Medulla oblongata (tissue), 1 donor: Measurements from ENCODE around the gene ASB13.

Experiments used
- DNase-seq: peaks from one replicate; pipeline ENCODE4 v3.0.0-alpha.2; 2015; ENCODE audit errors: extremely low spot score

The ASB13 gene

DNA sequence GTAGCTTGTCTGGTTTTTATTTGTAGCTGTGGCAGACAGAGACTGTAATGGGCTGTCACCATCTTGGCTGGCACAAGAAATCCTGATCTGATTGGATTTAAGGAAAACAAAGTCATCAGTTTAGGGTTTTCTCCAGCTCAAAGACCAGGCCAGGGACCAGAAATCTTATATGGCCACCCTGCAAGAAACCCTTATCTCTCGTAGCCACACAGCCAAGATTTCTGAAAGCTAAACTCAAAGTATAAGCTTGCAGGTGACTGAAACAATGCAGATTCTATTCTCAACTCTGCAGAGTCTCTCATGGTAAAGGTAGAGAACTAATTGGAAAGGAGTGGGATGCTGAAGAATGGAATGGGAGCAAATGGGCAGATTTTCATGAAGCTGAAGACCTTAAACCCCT, 3.2 kb upstream of the ASB13 start:
- no peak for DNase-seq

DNA sequence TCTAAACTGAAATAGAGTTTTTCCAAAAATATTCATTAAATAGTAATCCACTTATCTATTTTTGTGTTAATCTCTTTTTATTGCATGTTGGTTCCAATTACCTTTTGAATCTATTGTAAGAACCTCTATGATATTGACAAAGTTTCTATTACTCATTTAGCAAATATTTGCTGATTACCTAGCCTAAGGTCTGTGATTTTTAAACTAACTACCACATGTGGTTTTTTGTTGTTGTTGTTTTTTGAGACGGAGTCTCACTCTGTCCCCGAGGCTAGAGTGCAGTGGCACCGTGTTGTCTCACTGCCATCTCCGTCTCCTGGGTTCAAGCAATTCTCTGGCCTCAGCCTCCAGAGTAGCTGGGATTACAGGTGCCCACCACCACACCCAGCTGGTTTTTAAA, 2.0 kb upstream of the ASB13 start:
- DNase-seq = no peak

DNA sequence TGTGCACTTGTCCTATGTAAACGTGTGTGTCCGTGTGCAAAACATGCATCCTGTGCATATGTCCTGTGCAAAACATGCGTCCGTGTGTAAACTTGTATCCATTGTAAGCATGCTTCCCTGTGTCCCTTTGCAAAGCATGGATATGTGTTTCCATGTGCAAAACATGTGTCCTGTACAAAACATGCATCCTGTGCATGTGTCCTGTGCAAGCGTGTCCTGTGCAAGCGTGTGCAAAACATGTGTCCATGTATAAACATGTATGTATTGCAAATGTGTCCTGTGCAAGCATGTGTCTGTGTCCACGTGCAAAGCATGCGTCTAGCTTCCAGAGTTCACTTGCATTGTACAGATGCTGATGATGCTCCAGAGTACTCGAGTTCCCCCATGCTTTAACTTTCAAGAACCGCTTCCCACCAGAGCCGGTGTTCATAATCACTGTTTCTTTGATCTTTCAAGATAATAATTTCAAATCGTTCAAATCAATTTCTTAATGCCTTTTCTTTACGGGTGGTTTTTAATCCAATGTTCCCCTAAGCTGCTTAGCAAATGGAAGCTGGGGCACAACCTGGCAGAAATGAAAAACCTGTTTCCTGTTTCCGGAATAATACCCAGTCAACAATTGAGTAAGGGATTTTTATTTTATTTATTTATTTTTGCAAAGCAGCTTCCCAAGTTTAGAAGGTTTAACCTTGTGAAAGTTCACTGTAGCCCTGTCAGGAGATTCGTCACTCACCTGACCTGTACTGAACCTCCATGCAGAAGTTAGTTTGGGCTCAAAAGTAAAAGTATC, 641 bp upstream of the ASB13 start:
- peak; percentile 16 for DNase-seq

DNA sequence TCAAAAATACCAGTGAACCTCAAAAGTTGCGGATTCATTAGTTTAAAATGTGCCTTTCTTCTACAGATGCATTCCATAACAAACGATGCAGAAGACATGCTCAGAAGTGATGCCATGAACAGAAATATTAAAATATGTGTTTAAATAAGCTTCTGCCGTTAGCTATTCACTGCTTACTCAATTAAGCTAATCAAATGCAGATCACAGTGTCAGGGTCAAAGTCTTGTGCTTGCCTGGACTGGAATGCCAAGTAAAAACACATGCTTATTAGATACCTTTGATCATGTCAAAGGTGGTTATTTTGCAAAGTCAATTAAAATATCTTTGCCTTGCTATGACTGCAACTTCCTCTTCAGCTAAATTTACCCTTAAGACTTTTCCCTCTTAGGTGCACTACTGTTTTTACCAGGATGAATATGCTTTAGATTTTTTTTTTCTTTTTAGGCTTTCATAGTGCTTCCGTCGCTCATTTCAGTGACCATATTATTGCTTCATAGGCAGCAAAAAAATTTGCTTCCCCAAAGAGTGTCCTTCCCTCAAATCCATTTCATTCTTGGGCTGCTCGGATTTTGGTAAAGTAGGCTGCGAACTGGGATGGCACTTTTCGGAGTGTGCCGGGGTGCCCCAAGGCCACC, 905 bp downstream of the ASB13 start:
- no peak for DNase-seq

DNA sequence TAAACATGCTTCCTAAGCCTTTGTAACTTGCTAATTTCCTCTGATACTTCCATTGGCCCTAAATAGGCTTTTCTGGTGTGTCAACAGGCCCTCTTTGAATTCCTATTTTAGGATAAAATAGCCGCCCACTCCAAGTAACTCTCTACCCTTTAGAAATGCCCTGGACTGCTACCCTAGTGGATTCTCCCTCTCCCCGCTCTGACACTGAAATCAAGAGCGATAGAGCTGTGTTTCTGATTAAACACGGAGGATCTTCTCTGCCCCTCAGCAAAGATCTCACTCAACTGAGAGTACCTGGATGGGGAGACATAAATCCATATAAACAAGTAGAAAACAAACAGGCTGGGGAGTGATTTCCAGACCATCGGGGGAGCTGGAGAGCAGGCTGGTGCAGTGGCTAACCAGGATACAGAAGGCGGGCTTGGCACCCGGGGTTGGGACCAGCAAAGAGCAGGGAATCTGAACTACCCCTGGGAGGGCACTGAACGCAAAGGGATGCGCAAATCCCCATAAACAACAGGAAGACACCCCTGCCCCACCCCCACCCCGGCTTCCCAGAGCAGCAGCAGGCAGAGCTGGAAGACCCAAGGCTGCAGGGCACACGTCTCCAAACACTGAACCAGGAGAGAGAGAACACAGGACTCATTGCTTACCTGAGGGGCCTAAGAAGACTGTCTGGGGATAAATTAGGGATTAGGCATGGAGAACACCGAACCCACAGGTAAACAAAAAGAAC, 2.5 kb downstream of the ASB13 start:
- DNase-seq = no peak

DNA sequence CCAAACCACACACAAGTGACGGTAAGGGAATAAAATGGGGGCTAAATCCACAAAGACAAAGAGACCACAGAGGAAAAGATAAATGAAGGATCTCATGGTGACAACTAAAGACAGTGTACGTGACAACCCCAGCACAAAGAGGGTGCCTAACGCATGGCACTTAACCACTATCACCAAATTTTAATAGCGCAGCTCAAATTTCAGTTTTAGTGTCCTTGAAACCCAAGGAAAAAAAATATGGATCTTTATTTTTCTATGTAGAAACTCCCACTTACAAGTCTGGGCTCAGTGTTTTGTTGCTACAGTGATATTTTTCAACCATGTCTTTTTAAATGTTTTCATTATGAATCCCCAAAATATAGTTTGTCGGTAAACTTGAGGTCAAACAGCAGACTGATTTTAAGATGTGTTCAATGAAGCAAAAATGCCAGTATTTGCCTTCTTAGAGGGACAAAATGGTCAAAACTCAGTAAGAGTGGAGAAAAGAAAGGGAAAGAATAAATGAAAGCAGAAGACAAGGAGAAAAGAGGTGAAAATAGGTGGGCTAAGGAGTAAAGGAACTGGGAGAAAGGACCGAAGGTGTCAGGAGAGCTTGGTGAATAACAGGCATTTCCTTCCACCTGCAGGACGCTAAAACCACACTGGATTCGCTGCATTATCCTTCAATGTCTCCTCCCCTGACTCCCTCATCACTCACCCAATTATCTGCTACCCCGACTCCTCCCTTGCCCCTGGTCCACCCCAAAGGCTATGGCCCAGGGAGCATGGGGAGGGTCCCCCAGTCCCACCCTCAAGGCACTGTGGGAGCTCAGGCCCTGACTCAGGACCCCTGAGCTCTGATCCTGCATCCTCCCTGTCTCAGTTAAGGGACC, 3.5 kb downstream of the ASB13 start:
- no peak for DNase-seq

DNA sequence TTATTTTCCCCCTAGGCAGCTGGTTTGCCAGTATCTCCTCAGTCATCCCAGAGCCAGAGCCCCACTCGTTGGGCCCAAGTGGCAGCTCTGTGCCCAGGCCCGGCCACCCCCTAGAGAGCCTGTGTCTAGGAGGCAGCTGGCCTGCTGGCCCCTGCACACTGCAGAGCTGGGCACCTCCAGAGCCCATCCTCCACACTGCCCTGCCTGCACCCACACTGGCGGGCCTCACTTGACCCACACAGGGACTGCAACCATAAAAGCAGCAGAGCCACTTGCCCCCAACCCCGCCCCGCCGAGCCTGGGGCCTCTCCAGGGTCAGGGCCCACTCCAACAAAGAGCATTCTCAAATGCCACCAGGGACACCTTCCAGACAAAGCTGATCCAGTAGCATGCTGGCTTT, 5.4 kb downstream of the ASB13 start:
- DNase-seq = peak; percentile 7

DNA sequence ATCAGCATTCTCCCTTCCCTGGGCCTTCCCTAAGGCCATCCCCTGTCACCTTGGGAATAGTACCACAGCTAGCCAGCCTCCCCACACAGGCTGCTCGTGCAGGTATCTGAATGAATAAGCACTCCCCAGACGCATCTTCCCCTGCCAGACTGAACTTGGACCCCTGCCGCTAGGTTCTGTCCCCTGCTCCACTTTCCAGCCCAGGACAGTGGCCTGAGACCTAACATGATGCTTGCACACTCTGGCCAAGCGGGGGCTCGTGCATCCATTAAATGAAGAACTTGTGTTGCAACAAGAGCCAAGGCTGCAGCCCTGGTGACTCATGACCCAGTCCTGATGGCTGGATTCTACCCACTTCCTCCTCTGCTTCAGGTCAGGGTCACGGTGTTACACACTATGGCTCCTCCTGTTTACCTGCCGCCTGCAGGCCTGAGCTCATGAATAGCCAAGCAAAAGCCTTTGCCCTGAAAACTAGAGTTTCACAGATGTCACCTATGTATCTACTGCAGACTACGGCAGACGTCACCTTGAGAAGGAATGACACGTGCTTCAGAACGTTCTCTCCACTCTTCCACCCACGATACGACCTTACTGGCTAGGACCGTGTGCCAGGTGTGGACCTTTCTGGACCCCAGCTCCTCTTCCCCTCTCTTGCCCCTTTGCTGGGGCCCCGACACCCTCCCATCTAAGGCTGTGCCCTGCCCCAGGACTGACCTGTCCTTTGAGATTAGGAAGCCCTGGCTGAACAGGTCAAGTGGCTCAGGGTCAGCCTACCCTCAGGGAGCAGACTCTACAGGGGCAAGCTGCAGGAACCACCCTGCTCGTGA, 6.5 kb downstream of the ASB13 start:
- DNase-seq = no peak

DNA sequence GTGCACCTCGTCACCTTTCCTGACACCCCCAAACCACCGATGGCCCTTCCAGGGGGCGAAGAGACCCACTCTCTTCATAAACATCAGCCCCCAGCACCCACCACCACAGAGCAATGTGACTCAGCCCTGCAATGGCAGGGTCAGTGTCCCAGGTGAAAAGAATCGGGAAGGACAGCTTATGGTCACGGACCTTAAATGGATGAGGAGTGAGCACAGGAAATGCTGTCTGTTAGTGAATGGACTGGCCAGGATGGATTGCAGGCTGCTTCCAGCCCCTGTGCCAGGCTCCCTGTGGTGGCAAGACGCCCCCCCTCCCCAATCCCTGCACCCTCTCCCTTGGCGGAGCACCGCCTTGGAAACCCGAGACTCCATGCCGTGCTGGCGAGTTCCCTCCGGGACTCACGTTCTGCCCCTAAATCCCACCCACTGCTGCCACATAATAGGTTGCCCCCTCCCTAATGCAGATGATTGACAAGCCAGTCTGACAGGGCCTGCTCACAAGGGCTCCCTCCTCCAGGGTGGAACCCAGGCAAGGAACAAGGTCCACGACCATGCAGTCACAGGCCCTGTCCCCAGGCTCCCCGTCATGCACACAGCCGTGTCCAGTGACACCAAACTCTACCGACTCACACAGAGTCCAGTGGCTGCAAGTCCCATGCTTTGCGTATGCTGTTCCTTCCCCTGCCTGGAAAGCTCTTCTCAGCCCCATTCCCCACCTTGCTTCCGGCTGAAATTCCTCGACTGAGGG, 7.3 kb downstream of the ASB13 start:
- no peak for DNase-seq

DNA sequence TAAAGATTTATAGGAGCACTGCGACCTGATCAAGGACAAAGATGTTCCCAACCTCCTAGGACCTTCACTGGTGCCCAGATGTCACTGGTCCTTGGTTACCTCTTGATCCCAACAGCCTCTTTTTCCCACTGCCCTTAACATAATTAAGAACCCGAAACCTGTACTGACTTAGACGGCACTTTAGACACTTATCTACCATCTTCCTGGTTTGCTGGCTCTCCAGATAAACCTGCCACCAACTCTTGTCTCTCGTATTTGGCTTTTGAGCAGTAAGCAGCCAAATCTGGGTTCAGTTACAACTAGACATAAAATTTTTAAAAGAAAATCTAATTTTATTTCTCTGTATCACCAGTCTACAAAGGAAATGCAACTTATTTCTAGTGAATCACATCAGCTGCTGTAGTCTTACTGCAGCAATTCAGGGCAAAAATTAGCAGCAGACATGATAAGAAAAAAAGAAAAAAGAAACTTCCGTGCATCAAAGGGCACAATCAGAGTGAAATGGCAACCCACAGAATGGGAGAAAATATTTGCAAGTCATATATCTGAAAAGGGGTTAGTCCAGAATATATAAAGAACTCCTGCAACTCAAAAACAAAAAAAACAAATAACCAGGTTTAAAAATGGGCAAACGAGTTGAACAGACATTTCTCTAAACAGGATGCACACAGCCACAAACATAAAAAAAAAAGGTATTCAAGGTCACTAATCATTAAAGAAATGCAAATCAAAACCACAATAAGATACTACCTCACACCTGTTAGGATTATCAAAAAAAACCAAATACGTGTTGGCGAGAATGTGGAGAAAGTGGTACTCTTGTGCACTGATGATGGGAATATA, 9.4 kb downstream of the ASB13 start:
- no peak for DNase-seq

DNA sequence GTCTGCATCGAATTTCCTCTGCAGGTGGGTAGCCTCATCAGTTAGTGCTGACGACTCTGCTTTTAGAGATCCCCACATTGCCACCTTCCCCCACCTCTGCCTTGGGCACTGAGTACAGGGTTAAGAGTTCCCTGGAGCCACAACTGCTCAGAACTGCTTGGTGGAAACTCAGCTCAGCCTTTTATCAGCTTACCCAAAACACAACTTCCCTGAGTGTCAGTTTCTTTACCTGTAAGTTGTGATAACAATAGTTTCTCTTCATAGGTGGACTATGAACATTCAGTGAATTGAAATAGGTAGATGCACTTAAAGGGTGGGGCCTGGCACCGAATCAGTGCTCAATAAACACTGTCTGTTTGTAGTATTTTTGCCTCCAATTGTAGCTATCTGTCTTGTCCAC, 11.3 kb downstream of the ASB13 start:
- DNase-seq = no peak

DNA sequence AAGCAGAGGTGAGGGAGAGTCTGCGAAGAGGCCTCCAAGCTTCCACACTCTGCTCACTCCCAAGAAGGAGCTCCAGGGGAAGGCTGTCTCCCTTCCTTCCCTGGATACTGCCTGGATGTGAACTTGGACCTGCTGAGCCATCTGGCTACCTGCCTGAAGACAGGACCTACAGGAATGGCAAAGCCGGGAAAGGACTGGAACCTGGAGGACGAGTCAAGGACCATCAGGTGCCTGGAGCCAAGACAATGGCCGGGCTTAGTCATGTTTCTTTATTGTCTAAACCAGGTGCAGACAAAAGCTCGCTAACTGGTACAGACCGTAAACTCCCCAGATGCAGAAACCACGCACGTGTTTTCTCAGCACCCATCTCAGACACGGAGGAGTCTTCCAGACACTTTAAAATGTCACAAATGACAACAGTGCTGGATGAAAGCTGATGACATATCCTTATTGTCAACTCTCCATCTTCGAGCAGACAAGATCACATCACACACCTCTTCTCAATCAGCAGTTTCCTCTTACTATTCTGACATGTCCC, 12.1 kb downstream of the ASB13 start:
- no peak for DNase-seq

DNA sequence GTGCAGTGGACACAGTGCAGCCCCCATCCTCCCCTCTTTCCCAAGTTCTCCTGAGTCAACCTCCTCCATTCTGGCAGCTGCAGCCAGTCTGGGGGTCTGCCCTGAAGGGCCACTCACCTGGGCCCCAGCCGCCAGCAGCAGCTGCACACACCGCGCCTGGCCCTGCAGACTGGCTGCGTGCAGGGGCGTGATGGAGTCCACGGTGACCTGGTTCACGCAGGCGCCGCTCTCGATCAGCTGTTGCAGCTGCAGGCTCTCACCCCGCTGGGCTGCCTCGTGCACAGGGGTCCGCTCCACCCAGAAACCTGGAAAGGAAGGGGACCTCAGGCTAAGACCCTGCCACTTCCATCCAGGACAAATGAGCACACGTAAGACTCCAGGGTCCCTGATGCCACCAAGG, 13.6 kb downstream of the ASB13 start:
- no peak for DNase-seq

DNA sequence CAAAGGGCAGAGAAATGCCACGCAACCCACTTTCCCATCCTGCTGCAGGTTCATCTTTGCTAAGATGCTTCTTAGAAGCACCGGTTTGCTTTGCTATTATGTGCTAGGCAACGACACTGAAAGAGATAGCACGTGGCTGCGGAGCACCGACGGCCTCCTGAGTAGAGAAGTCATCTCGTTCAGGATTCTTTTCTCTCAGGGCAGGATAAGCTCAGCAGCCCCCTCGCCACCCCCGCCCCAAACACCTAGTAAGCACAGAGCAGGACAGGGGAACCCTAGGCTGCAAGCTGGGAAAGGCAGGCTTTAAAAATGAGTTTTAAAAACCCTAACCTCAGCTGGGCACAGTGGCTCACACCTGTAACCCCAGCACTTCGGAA, 15.0 kb downstream of the ASB13 start:
- no peak for DNase-seq

DNA sequence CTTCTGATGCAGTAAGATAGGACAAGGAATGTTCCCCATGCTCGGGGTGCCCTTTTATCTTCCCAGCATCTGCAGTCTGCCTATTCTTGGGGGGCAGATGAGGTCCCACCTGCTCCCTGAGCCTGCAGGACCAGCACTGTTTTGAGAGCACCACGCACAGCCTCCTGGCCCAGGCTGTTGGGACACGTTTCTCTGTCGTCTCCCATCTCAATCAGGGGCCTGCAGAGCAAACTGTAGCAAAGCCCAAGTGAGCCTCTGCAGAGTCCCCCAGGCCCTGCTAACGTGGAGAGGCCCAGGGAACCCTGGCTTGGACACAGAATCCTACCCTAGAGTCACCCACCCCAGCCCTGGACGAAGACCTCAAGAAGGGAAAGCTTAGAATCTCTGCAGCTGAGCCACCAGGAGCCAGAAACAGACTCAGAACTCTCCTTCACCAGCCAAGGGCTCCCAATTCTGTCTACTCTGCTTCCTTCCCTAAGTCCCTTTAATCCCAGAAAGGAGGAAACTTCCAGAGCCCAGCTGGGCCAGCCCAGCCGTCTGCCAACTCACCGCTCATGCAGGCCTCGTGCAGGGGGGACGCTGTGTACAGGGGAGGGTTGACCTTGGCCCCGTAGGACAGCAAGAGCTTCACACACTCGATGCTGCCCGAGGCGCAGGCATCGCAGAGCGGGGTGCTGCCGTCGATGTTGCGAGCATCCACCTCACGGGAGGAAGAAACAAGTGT, 15.6 kb downstream of the ASB13 start:
- DNase-seq = no peak

DNA sequence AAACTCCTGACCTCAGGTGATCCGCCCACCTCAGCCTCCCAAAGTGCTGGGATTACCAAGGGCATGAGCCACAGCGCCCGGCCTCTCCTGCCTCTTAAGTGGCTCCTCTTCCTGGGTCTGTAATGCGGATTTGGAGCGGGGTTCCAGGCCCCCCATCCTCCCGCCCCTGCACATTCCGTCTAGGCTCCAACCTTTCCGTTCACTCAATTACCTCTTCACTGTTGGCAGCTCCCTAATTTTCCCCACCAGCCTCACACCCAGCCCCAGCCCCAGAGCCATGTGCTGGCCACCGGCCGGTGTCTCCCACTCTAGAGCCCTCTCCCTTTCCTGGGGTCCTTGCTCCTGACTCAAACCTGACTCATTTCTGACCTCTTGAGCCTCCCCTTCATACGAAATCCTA, 16.6 kb downstream of the ASB13 start:
- no peak for DNase-seq

DNA sequence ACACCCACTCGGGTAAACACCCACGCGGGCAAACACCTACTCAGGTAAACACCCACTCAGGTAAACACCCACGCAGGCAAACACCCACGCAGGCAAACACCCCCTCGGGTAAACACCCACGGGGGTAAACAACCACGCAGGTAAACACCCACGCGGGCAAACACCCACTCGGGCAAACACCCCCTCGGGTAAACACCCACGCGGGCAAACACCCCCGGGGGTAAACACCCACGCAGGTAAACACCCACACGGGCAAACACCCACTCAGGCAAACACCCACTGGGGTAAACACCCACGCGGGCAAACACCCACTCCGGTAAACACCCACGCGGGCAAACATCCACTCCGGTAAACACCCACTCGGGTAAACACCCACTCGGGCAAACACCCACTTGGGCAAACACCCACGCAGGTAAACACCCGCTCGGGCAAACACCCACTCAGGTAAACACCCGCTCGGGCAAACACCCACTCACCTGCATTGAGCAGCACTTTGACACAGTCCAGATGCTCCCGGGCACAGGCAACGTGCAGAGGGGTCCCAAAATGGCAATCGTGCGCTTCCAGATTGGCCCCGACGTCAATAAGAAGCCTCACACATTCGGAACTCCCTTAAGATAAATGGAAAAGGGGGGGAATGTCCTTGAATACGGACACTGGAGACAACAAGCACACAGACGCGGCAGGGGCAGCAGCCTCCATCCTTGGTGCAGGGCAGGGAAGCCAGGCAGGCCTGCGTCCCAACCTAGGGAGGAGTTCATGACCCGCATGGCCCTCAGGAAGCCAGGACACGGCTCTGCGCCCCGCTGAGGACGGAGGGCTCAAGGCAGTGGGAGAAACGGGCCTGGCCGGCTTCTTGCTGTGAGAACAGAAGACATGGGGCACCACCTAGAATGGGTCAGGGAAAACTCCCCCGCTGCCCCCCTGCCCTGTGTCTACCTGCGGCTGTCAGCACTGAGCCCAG, 17.6 kb downstream of the ASB13 start:
- DNase-seq = no peak
